Retinal pigment epithelial cell (primary cell): Measurements from ENCODE around the gene TYK2.

Source experiments
- DNase-seq: peaks from one replicate; pipeline ENCODE4 v3.0.0-alpha.2; 2010; ENCODE audit warnings: low read depth
- H3K4me3 ChIP-seq: 2 replicates; pipeline ENCODE4 v1.5.1; 2011; ENCODE audit warnings: mild to moderate bottlenecking, low read length, control low read depth, moderate library complexity
- CTCF ChIP-seq: conservative IDR thresholded peaks from 2 replicates; pipeline ENCODE4 v1.5.1; 2011; ENCODE audit warnings: low read depth, low read length, control low read depth, inconsistent platforms

TYK2 gene

DNA sequence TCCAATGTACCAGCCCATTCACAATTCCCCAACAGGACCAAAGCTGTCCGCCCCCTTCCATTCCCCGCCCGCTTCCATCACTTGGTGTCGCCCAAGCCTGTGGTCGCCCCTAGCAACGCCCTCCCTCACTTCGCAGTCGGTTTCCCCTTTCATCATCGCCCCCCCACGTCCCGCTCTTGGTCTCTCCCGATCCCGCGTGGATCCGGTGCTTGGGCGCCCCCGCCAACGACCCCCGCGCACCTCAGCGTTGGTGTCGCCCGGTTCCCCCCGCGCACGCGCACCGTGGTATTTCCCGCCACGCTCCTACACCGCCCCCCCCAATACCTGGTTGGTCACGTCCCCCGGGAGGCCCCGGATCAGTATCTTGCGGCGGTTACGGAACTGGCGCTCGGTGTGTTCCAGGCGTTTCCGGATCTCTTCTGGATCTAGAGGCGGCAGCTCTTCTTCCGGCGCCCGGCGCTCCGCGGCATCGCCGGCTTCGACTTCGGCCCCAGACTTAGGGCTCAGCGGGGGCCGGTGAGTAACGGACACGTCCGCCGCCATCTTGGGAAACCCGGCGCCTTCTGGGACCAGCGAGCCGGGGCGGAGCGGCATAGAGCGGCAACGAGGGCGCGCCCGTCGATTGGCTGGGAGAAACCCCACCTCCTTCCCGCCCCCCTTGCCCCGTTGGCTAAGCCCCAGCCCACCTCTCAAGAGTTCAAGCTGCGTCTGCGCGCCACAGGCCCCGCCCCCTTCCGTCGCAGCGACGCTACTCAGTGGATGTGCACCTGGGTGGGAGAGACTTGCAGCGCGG lies 47.2 kb downstream of the TYK2 start, which contains the start of gene RAVER1:
RAVER1 (minus strand) TSS at position 565 of the 793 bp plus-strand sequence; CDS start at position 543, 22 bp downstream.
- peak; percentile 85 for DNase-seq
- no peak for TF ChIP-seq CTCF
- H3K4me3 ChIP-seq, result peak within 1 kb of the TSS; percentile 89

- DNase-seq, result no peak
- H3K4me3 ChIP-seq, result peak overlapping the region; percentile 89
- peak; percentile 7 for TF ChIP-seq CTCF
Measured at GRCh38 chr19:10332158-10332964, 48.0 kb downstream of the TYK2 start.

GRCh38 chr19:10329555-10329954 lies 50.8 kb downstream of the TYK2 start:
- no peak for TF ChIP-seq CTCF
- no peak overlapping the region for H3K4me3 ChIP-seq
- DNase-seq, result no peak

GRCh38 chr19:10328558-10329429 lies 51.6 kb downstream of the TYK2 start:
- DNase-seq, result no peak
- no peak overlapping the region for H3K4me3 ChIP-seq
- no peak for TF ChIP-seq CTCF

DNA sequence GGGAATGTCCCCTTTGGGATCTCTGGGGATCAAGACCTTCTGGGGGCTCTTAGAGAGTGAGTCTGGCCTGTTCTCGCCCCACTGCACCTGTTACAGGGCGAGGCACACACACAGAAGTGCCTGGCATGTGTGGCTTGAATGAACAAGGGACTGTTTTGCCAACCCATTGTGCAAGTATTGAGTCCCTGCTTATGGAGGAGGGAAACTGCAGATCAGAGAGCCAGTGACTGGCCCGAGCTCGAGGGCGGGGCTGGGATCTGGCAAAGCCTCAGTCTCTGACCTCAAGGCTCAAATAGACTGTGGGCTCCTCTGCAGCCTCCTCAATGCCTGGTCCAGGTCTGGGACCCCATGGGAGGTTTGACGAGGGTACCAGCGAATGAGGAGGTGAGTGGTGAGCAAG lies 52.6 kb downstream of the TYK2 start:
- H3K4me3 ChIP-seq, result no peak overlapping the region
- DNase-seq, result no peak
- TF ChIP-seq CTCF, result no peak

DNA sequence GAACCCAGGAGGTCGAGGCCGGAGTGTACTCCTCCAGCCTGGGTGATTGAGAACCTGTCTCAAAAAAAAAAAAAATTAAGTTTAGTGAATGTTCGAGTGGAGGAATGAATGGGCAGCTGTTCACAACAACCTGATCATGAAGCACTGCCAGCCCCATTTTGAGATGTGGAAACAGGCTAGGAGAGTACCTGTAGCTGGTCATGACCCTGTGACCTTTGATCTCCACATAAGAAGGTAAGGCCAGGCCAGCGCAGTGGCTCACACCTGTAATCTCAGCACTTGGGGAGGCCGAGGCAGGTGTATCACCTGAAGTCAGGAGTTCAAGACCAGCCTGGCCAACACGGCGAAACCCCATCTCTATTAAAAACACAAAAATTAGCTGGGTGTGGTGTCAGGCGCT lies 54.6 kb downstream of the TYK2 start:
- DNase-seq, result no peak
- H3K4me3 ChIP-seq, result no peak overlapping the region
- TF ChIP-seq CTCF, result no peak
